K562 (cell line): ENCODE results near the gene P2RX3. TPM values are rescaled to one million over a fixed set of nuclear protein-coding genes. Genes with fewer than 3 reads are reported as not detected.

Experiments
- ATAC-seq: fragments of 200-7000 bp; cut with Tn5 transposase; 3 replicates; pipeline ENCODE4 v1.9.1; 2020; ENCODE audit warnings: moderate library complexity
- BruUV-seq: library from RNA; stranded (reverse); fragments of 400-500 nt; replicated peaks from 2 replicates; lab custom pipeline; 2021; lab: Mats Ljungman, UMichigan
- CTCF ChIA-PET: fragments of 300-600 bp; formaldehyde crosslinking; extraction: SDS; loops from one replicate; lab custom pipeline; 2021; ENCODE audit warnings: low intra/inter-chr PET ratio; lab: Yijun Ruan, JAX
- POLR2A ChIA-PET: fragments of 300-600, 350-650 bp; sonication (Branson Sonifier 250); formaldehyde crosslinking; extraction: SDS; loops from one replicate; lab custom pipeline; 2021; ENCODE audit warnings: antibody characterized with exemption, inconsistent platforms; lab: Yijun Ruan, JAX
- DNase-seq, 4 experiments: peaks; one replicate each; pipeline versions ENCODE4 v3.0.0 to v3.0.0-alpha.2; 2011 to 2018; ENCODE audit warnings: low spot score in 3 of 4, mixed read lengths in 3 of 4; ENCODE audit errors: extremely low read depth in 1 of 4
- FAIRE-seq: peaks from 2 replicates; lab custom pipeline; 2011; peaks lifted over from hg19 to GRCh38; lab: Jason Lieb, UNC
- H2AFZ ChIP-seq: 2 replicates; pipeline ENCODE4 v1.6.0; 2011; ENCODE audit warnings: low read depth, low read length, control low read depth, inconsistent platforms
- H3K27ac ChIP-seq: fragments of 200-600 bp; 3 replicates; pipeline ENCODE4 v1.8.0; 2011; ENCODE audit warnings: low read depth, mild to moderate bottlenecking, control low read depth, inconsistent platforms, low read length, moderate library complexity, mixed read lengths; ENCODE audit errors: extremely low read depth
- H3K27me3 ChIP-seq, 2 experiments: fragments of 300-600 bp in 1 of 2; 2 replicates in 1 of 2; 3 replicates in 1 of 2; pipeline versions ENCODE4 v1.6.0 to v1.8.0; 2011; ENCODE audit warnings: inconsistent platforms in 2 of 2, low read length in 2 of 2, mild to moderate bottlenecking in 1 of 2, mixed read lengths in 1 of 2, moderate library complexity in 1 of 2; ENCODE audit not compliant: control insufficient read depth in 2 of 2, insufficient read depth in 2 of 2
- H3K36me3 ChIP-seq: fragments of 300-600 bp; 3 replicates; pipeline ENCODE4 v1.8.0; 2011; ENCODE audit warnings: mild to moderate bottlenecking, low read length, inconsistent platforms; ENCODE audit not compliant: control insufficient read depth, insufficient read depth
- H3K4me1 ChIP-seq, 2 experiments: fragments of 200-600 bp in 1 of 2; replicated peaks in 1 of 2; 2 replicates in 1 of 2; 3 replicates in 1 of 2; pipeline versions ENCODE4 v1.5.1 to v1.8.0; 2011; ENCODE audit warnings: inconsistent platforms in 2 of 2, low read length in 2 of 2, mild to moderate bottlenecking in 1 of 2, mixed read lengths in 1 of 2, moderate library complexity in 1 of 2; ENCODE audit not compliant: control insufficient read depth in 2 of 2, insufficient read depth in 2 of 2
- H3K4me2 ChIP-seq: 2 replicates; pipeline ENCODE4 v1.6.1; 2011; ENCODE audit warnings: low read length, control low read depth, inconsistent platforms, mixed read lengths; ENCODE audit not compliant: insufficient read depth
- H3K4me3 ChIP-seq: fragments of 200-600 bp; sonication (generic), shearing (Covaris generic); 2 replicates; pipeline ENCODE4 v1.5.1; 2016; ENCODE audit warnings: control low read depth, inconsistent platforms
- H3K79me2 ChIP-seq: fragments of 200-600 bp; 3 replicates; pipeline ENCODE4 v1.8.0; 2011; ENCODE audit warnings: low read length, inconsistent platforms; ENCODE audit not compliant: control insufficient read depth, insufficient read depth
- H3K9ac ChIP-seq, 2 experiments: 2 replicates each; pipeline versions ENCODE4 v1.6.0 to v1.6.1; 2011; ENCODE audit warnings: low read depth in 2 of 2, low read length in 2 of 2, control low read depth in 1 of 2, inconsistent platforms in 1 of 2, mild to moderate bottlenecking in 1 of 2, mixed read lengths in 1 of 2; ENCODE audit not compliant: insufficient read depth in 1 of 2
- H3K9me1 ChIP-seq: one replicate; pipeline ENCODE4 v1.6.0; 2011; ENCODE audit warnings: inconsistent platforms, mild to moderate bottlenecking, low read length, moderate library complexity; ENCODE audit not compliant: control insufficient read depth, insufficient read depth
- H3K9me3 ChIP-seq: replicated peaks from 2 replicates; pipeline ENCODE4 v1.5.1; 2011; ENCODE audit warnings: low read depth, low read length, inconsistent platforms; ENCODE audit not compliant: control insufficient read depth, insufficient read depth
- H4K20me1 ChIP-seq: replicated peaks from 2 replicates; pipeline ENCODE4 v1.6.1; 2011; ENCODE audit warnings: low read length, inconsistent platforms, mixed read lengths; ENCODE audit not compliant: control insufficient read depth, insufficient read depth
- CTBP1 ChIP-seq: fragments of 450-650 bp; IDR thresholded peaks from 2 replicates; pipeline ENCODE4 v1.6.1; 2016; ENCODE audit warnings: borderline replicate concordance
- EHMT2 ChIP-seq: fragments of 450-650 bp; IDR thresholded peaks from 2 replicates; pipeline ENCODE4 v1.6.1; 2018; ENCODE audit warnings: antibody characterized with exemption
- HDAC6 ChIP-seq: IDR thresholded peaks from 2 replicates; pipeline ENCODE4 v1.6.1; 2012; ENCODE audit warnings: low read depth, mild to moderate bottlenecking, control low read depth, inconsistent platforms, low read length, moderate library complexity
- RAD21 ChIP-seq, 2 experiments: fragments of 250-450 bp in 1 of 2; fragments of 450-650 bp in 1 of 2; sonication (Bioruptor Pico) in 1 of 2; formaldehyde crosslinking in 1 of 2; IDR thresholded peaks in 1 of 2; conservative IDR thresholded peaks in 1 of 2; 2 replicates each; pipeline versions ENCODE4 v1.4.0 to v1.8.0; 2020 to 2022; ENCODE audit warnings: mild to moderate bottlenecking in 2 of 2, moderate library complexity in 1 of 2
- WGBS: fragments of 100-300 bp; shearing (Covaris generic); methylation state at CpG from one replicate; pipeline ENCODE4 v1.1.6; 2016; ENCODE audit warnings: low coverage, mixed read lengths; ENCODE audit not compliant: insufficient coverage; ENCODE audit errors: missing lambda C conversion rate; 5-methylcytosine and 5-hydroxymethylcytosine counted together
- in situ Hi-C: fragments of 300-500 bp; cut with MboI; formaldehyde crosslinking; loops from 4 replicates; pipeline ENCODE4 v1.15.0; 2018; ENCODE audit warnings: inconsistent platforms, mixed read lengths
- intact Hi-C: fragments of 100-400 bp; cut with micrococcal nuclease; formaldehyde crosslinking; loops from 2 replicates; pipeline ENCODE4 v1.14.2; 2022
- polyA plus RNA-seq, 8 experiments: library from polyadenylated mRNA; depleted of rRNA in 4 of 8; stranded (reverse) in 5 of 8; unstranded in 3 of 8; fragments of >200 nt; fragmentation: Nextera tagmentation in 2 of 8; fragmentation: Illumina TruSeq in 1 of 8; extraction: Ambion mirVana in 2 of 8; extraction: Trizol in 1 of 8; gene quantifications; 2 replicates each; pipeline versions ENCODE4 v1.2.1 to v1.2.3, GENCODE V29; 2011 to 2014; ENCODE audit warnings: inconsistent platforms in 1 of 8, missing spikeins in 1 of 8
- total RNA-seq, 7 experiments: library from RNA; depleted of rRNA in 6 of 7; stranded (reverse); fragments of >200 nt in 6 of 7; fragmentation: Illumina TruSeq in 2 of 7; extraction: Trizol in 2 of 7; gene quantifications; 2 replicates each; pipeline versions ENCODE4 v1.2.1 to v1.2.3, GENCODE V29; 2011 to 2021; ENCODE audit warnings: low replicate concordance in 1 of 7
- TF ChIP-seq, protein P1 (sequence below), 3 experiments: IDR thresholded peaks in 2 of 3; conservative IDR thresholded peaks in 1 of 3; 2 replicates each; pipeline ENCODE4 v1.5.1; 2011 to 2012; ENCODE audit warnings: low read length in 3 of 3, mild to moderate bottlenecking in 3 of 3, control low read depth in 2 of 3, improper control_type of control experiment in 1 of 3, inconsistent platforms in 1 of 3, low read depth in 1 of 3, mixed read lengths in 1 of 3, moderate library complexity in 1 of 3; ENCODE audit not compliant: insufficient read depth in 2 of 3
- TF ChIP-seq, protein P2 (sequence below), 2 experiments: fragments of 450-650 bp; formaldehyde crosslinking in 1 of 2; IDR thresholded peaks; 2 replicates each; pipeline versions ENCODE4 v1.4.0 to v1.6.1; 2014 to 2020; ENCODE audit warnings: mild to moderate bottlenecking in 2 of 2, borderline replicate concordance in 1 of 2, low read depth in 1 of 2

P2RX3 gene
- total and polyA plus RNA-seq, 9 of the 15 experiments (the other 6 are each of a cell fraction or from before 2014, with no cell fraction given) = not detected

- TF ChIP-seq HDAC6 = no peak
Observed at GRCh38 chr11:57386178-57386940, 48.2 kb downstream of the P2RX3 start (continued).

DNA sequence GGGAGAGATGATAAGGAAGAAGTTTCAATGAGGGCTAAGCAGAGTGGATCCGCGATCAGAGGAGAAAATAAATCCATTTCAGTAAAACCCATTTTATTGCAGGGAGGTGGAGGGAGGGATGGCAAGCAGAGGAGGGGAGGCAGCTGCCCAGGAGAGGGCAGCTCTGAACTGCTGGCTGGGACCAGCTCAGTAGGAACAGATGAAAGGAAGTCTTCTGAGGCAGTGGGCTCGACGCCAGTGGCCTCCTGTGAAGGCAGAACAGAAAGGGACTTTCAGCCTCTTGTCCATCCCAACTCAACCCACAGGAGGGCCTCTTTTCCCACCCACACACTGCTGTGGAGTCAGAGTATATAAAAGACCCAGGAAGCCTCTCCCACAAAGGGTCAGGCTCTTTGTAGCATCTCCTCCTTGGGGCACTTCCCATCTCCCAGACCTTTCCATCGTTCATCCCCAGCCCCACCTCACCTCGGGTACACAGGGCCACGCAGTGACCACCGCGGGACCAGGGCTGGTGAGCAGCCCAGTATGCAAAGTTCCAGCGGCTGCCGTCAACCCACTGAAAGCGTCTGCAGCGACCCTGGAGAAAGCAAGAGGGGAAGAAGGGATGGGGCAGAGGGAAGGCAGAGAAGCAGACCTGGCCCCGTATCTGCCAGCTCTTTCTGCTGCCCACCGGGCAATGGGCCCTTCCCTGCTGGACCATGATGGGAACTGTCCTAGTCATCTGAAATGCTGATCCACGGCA is 49.3 kb downstream of the P2RX3 start:
- intact Hi-C loops = loop anchor here (2.0 kb wide), 1 partner anchor 37 kb away; no protein-coding TSS in a partner anchor
- Histone ChIP-seq H3K4me2 (peak overlapping the region; percentile 29; the same call in 1 of the 2 replicates), H3K9me3 (no peaks in the 10 kb centered on the region), H2AFZ (no peak overlapping the region), H3K4me3 (no peak overlapping the region), H3K36me3 (no peaks in the 10 kb centered on the region), H3K27me3 (no peaks in the 10 kb centered on the region), H3K27ac (no peak overlapping the region), H3K9ac (peak overlapping the region in 1 of 2 experiments; percentile 38; a peak in 1 of 4 replicates), H3K79me2 (no peaks in the 10 kb centered on the region), H3K9me1 (no peaks in the 10 kb centered on the region), H4K20me1 (no peaks in the 10 kb centered on the region), H3K4me1 (peaks cover 37 to 65% of the 10 kb centered on the region in 2 experiments)
- DNase-seq = peak in 3 of 4 experiments; percentile 34 to 40 (median 39)
- in situ Hi-C loops = no loop called here
- WGBS = 46% methylated on average over 11 of the region's 16 CpGs
- no peak for FAIRE-seq
- BruUV-seq = no TSS peak
- POLR2A ChIA-PET = interaction anchor here (1.0 to 1.6 kb wide), 2 partner anchors 12 to 15 kb away, joined by 3 to 5 read pairs; no protein-coding TSS in a partner anchor
- CTCF ChIA-PET = no interaction called here
- ATAC-seq = peak; percentile 64
- TF ChIP-seq CTBP1 (peak; percentile 34; the same call in 1 of the 2 replicates), RAD21 (CRISPR knock-in tag; conservative IDR thresholded peaks at IDR 0.05 in 1 of 2, IDR thresholded peaks at IDR 0.05 in 1 of 2) (peak in 1 of 2 experiments; percentile 48; a peak in 3 of 4 replicates), EHMT2 (0 out of 2 replicates have a peak, but pooled peaks have one; percentile 17)
- TF ChIP-seq, protein P1, sequence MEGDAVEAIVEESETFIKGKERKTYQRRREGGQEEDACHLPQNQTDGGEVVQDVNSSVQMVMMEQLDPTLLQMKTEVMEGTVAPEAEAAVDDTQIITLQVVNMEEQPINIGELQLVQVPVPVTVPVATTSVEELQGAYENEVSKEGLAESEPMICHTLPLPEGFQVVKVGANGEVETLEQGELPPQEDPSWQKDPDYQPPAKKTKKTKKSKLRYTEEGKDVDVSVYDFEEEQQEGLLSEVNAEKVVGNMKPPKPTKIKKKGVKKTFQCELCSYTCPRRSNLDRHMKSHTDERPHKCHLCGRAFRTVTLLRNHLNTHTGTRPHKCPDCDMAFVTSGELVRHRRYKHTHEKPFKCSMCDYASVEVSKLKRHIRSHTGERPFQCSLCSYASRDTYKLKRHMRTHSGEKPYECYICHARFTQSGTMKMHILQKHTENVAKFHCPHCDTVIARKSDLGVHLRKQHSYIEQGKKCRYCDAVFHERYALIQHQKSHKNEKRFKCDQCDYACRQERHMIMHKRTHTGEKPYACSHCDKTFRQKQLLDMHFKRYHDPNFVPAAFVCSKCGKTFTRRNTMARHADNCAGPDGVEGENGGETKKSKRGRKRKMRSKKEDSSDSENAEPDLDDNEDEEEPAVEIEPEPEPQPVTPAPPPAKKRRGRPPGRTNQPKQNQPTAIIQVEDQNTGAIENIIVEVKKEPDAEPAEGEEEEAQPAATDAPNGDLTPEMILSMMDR (IDR thresholded peaks at IDR 0.05 in 2 of 3, conservative IDR thresholded peaks at IDR 0.05 in 1 of 3; ENCODE audit: insufficient read depth in 2 of 3, low read depth in 1 of 3, low read length in 3 of 3) = peak in 2 of 3 experiments; percentile 35 to 42; a peak in 2 of 6 replicates
- TF ChIP-seq, protein P2, sequence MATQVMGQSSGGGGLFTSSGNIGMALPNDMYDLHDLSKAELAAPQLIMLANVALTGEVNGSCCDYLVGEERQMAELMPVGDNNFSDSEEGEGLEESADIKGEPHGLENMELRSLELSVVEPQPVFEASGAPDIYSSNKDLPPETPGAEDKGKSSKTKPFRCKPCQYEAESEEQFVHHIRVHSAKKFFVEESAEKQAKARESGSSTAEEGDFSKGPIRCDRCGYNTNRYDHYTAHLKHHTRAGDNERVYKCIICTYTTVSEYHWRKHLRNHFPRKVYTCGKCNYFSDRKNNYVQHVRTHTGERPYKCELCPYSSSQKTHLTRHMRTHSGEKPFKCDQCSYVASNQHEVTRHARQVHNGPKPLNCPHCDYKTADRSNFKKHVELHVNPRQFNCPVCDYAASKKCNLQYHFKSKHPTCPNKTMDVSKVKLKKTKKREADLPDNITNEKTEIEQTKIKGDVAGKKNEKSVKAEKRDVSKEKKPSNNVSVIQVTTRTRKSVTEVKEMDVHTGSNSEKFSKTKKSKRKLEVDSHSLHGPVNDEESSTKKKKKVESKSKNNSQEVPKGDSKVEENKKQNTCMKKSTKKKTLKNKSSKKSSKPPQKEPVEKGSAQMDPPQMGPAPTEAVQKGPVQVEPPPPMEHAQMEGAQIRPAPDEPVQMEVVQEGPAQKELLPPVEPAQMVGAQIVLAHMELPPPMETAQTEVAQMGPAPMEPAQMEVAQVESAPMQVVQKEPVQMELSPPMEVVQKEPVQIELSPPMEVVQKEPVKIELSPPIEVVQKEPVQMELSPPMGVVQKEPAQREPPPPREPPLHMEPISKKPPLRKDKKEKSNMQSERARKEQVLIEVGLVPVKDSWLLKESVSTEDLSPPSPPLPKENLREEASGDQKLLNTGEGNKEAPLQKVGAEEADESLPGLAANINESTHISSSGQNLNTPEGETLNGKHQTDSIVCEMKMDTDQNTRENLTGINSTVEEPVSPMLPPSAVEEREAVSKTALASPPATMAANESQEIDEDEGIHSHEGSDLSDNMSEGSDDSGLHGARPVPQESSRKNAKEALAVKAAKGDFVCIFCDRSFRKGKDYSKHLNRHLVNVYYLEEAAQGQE (IDR thresholded peaks at IDR 0.05; ENCODE audit: borderline replicate concordance) = peak; percentile 16; the same call in 1 of the 2 replicates
- TF ChIP-seq, protein P2 (CRISPR knock-in tag; IDR thresholded peaks at IDR 0.05; ENCODE audit: low read depth) = no peak
